Gastrocnemius medialis (tissue), 4 donors: Measurements from ENCODE around the gene SEC61B. TPM values are rescaled to one million over a fixed set of nuclear protein-coding genes. Genes with fewer than 3 reads are reported as not detected.

Source experiments
- ATAC-seq, 2 donors: fragments of 150-250 bp; one replicate each; pipeline ENCODE4 v1.9.1; 2016
- DNase-seq, 2 donors: peaks; one replicate each; pipeline ENCODE4 v3.0.0-alpha.2; 2019
- H3K27ac ChIP-seq, 4 donors: fragments of 200-600 bp; sonication (generic); 1 replicate in 1 of 4; 2 replicates in 3 of 4; pipeline ENCODE4 v1.5.1; 2016 to 2018; ENCODE audit warnings: mild to moderate bottlenecking in 2 of 4, moderate library complexity in 1 of 4
- H3K27me3 ChIP-seq, 3 donors: fragments of 200-600 bp; sonication (generic) in 2 of 3; 1 replicate in 1 of 3; 2 replicates in 2 of 3; pipeline versions ENCODE4 v1.5.1 to v1.6.0; 2016 to 2019; ENCODE audit warnings: mild to moderate bottlenecking in 1 of 3, moderate library complexity in 1 of 3
- H3K36me3 ChIP-seq, 2 donors: fragments of 200-600 bp; sonication (generic) in 1 of 2; one replicate each; pipeline ENCODE4 v1.5.1; 2017 to 2018
- H3K4me1 ChIP-seq, 2 donors: fragments of 200-600 bp; sonication (generic) in 1 of 2; one replicate each; pipeline ENCODE4 v1.5.1; 2016 to 2017; ENCODE audit warnings: mild to moderate bottlenecking in 2 of 2
- H3K4me3 ChIP-seq, 4 donors: fragments of 200-600 bp; sonication (generic) in 3 of 4; 1 replicate in 1 of 4; 2 replicates in 3 of 4; pipeline ENCODE4 v1.5.1; 2016 to 2019; ENCODE audit warnings: mild to moderate bottlenecking in 2 of 4
- H3K9me3 ChIP-seq, 3 donors: fragments of 200-600 bp; sonication (generic) in 2 of 3; 1 replicate in 1 of 3; 2 replicates in 2 of 3; pipeline ENCODE4 v1.5.1; 2016 to 2019
- POLR2A ChIP-seq, 2 donors: fragments of 450-650 bp; IDR thresholded peaks; one replicate each; pipeline ENCODE4 v1.6.1; 2017; ENCODE audit warnings: antibody characterized with exemption in 2 of 2, mild to moderate bottlenecking in 2 of 2, moderate library complexity in 2 of 2
- in situ Hi-C, 4 donors: fragments of 200-750 bp; cut with MboI; loops; one replicate each; pipeline versions ENCODE4 v1.15.0 to v1.8.0; 2017; ENCODE audit warnings: low sequenced_read_pairs in 4 of 4
- intact Hi-C: fragments of 100-400 bp; cut with DNase I; formaldehyde crosslinking; loops from one replicate; pipeline ENCODE4 v1.15.1; 2023; ENCODE audit warnings: low total_unique reads
- total RNA-seq, 4 donors: library from RNA; depleted of rRNA; stranded (reverse); fragments of >200 nt; gene quantifications; one replicate each; pipeline versions ENCODE4 v1.1.0 to v1.2.3, GENCODE V29; 2016
- TF ChIP-seq, protein P1 (sequence below), 5 experiments: fragments of 450-650 bp in 3 of 5; fragments of 200-600 bp in 2 of 5; sonication (generic) in 2 of 5; IDR thresholded peaks in 4 of 5; conservative IDR thresholded peaks in 1 of 5; 1 replicate in 4 of 5; 2 replicates in 1 of 5; pipeline ENCODE4 v1.5.1; 2016 to 2019; ENCODE audit warnings: antibody characterized with exemption in 5 of 5, mild to moderate bottlenecking in 3 of 5, moderate library complexity in 3 of 5

Gene SEC61B
- total RNA-seq, 4 donors from 2014 or later, result 20.5 to 50.5 (median 24.9) TPM

DNA sequence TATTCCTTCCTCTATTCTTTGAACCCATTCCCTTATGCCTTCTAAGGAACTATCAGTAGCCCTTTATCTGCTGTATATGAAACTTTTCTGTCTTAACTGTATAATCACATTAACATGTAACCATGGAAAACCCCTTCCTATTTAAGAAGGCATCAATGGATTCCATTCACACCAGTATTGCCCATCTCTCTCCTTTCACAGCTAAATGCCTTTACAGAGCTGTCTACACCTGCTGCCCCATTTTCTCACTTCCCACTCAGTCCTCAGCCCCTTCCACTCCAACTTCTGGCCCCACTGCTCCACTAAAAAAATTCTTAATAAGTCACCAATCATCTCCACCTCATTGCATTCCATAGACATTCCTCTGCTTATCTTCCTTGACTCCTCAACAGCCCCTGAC is 50.8 kb downstream of the SEC61B start:
- Histone ChIP-seq H3K27me3 (no peaks in the 10 kb centered on the region), H3K4me1 (no peaks in the 10 kb centered on the region), H3K4me3 (no peak overlapping the region), H3K9me3 (no peaks in the 10 kb centered on the region), H3K36me3 (no peaks in the 10 kb centered on the region), H3K27ac (no peak overlapping the region)
- intact Hi-C loops, result no loop called here
- no peak for DNase-seq
- ATAC-seq, result no peak
- TF ChIP-seq, protein P1, sequence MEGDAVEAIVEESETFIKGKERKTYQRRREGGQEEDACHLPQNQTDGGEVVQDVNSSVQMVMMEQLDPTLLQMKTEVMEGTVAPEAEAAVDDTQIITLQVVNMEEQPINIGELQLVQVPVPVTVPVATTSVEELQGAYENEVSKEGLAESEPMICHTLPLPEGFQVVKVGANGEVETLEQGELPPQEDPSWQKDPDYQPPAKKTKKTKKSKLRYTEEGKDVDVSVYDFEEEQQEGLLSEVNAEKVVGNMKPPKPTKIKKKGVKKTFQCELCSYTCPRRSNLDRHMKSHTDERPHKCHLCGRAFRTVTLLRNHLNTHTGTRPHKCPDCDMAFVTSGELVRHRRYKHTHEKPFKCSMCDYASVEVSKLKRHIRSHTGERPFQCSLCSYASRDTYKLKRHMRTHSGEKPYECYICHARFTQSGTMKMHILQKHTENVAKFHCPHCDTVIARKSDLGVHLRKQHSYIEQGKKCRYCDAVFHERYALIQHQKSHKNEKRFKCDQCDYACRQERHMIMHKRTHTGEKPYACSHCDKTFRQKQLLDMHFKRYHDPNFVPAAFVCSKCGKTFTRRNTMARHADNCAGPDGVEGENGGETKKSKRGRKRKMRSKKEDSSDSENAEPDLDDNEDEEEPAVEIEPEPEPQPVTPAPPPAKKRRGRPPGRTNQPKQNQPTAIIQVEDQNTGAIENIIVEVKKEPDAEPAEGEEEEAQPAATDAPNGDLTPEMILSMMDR (IDR thresholded peaks at IDR 0.05 in 4 of 5, conservative IDR thresholded peaks at IDR 0.05 in 1 of 5), result no peak
- no peak for TF ChIP-seq POLR2A (IDR thresholded peaks at IDR 0.05)
- in situ Hi-C loops, result no loop called here

DNA sequence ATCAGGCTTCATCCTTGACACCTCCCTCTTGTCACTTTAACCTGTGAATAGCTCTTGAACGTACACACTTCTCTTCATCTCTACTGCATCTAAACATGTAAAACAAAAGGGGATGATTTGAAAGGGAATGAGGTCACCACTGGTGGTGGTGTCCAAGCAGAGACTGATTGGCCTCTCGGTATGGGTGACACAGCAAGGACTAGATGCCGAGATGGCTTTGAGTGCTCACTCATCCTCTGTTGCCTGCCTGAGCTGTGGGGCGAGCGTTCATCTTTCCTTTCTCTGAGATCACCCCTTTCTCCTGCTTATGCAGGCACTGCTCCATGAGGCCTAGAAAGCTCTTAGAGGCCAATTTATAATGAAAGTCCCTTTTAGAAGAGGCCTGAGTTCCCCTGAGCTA is 51.9 kb downstream of the SEC61B start:
- in situ Hi-C loops (no loop called here), intact Hi-C loops (no loop called here)
- H3K36me3 ChIP-seq, result no peaks in the 10 kb centered on the region
- TF ChIP-seq, protein P1 (IDR thresholded peaks at IDR 0.05 in 4 of 5, conservative IDR thresholded peaks at IDR 0.05 in 1 of 5), result no peak
- TF ChIP-seq POLR2A (IDR thresholded peaks at IDR 0.05), result no peak
- H3K4me1 ChIP-seq, result no peaks in the 10 kb centered on the region
- no peaks in the 10 kb centered on the region for H3K9me3 ChIP-seq
- H3K27ac ChIP-seq, result no peak overlapping the region
- no peak for DNase-seq
- no peak overlapping the region for H3K4me3 ChIP-seq
- no peak for ATAC-seq
- H3K27me3 ChIP-seq, result no peaks in the 10 kb centered on the region

DNA sequence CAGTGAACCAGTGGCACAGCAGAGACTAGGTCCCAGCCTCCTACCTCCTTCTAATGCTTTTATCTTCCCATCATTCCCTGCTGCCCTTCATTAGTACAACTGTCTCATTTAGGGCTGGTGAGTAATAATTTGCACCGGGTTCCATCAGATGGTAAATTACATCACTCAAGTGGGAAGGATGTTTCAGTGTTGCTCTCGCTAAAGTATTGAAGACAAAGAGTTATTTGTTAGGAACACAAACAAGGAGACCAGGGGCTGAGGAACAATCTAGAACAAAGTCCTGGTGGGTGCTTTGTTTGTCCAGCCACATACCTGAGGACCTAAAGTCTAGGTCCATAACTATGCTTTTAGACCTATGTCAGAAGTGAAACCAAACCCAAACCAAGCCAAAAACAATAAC is 52.4 kb downstream of the SEC61B start:
- ATAC-seq (no peak), DNase-seq (no peak)
- H3K36me3 ChIP-seq, result no peaks in the 10 kb centered on the region
- in situ Hi-C loops (no loop called here), intact Hi-C loops (no loop called here)
- no peaks in the 10 kb centered on the region for H3K9me3 ChIP-seq
- no peak overlapping the region for H3K27ac ChIP-seq
- H3K27me3 ChIP-seq, result no peaks in the 10 kb centered on the region
- TF ChIP-seq, protein P1 (IDR thresholded peaks at IDR 0.05 in 4 of 5, conservative IDR thresholded peaks at IDR 0.05 in 1 of 5), result no peak
- TF ChIP-seq POLR2A (IDR thresholded peaks at IDR 0.05), result no peak
- H3K4me3 ChIP-seq, result no peak overlapping the region
- H3K4me1 ChIP-seq, result no peaks in the 10 kb centered on the region

Other genes with a start within 250 kb of the SEC61B start
- 10 to 100 TPM; 13.5 to 19.0 (median 14.3) TPM for gene TGFBR1, start 117.2 kb upstream of the SEC61B start, total RNA-seq
- gene ALG2, start 340 bp upstream of the SEC61B start, total RNA-seq, result 10 to 100 TPM; 12.3 to 19.9 (median 14.7) TPM